Right lobe of liver (tissue), 4 donors: ENCODE data around the gene POU5F1.
"Not testable (repeated sequence)": the region's sequence is repeated elsewhere in the genome, so short reads cannot be mapped to it uniquely, and the experiment has no call there.

ENCODE experiments used
- CTCF ChIP-seq, 4 donors: fragments of 200-600 bp in 3 of 4; fragments of 450-650 bp in 1 of 4; IDR thresholded peaks; one replicate each; pipeline versions ENCODE4 v1.5.1 to v1.8.0; 2016 to 2022; ENCODE audit warnings: antibody characterized with exemption in 4 of 4, mild to moderate bottlenecking in 2 of 4
- POLR2A ChIP-seq: fragments of 450-650 bp; IDR thresholded peaks from one replicate; pipeline ENCODE4 v1.6.1; 2017; ENCODE audit warnings: antibody characterized with exemption, mild to moderate bottlenecking
- donor health status: DM: no; HTN: no; CAD: no.
- donor health status: DM: no; HTN: no; CAD: no.
- donor health status: DM: no; HTN: yes; CAD: no.

GRCh38 chr6:31215216-31215615 is 44.7 kb upstream of the POU5F1 start:
- TF ChIP-seq CTCF (IDR thresholded peaks at IDR 0.05); POLR2A: not testable (repeated sequence)
